Erythroblast (primary cell): ENCODE measurements around the gene DNAJC2.

Experiments
- GATA1 ChIP-seq: IDR thresholded peaks from 2 replicates; pipeline ENCODE4 v1.6.1; 2011; ENCODE audit warnings: low read depth, mild to moderate bottlenecking, control low read depth, low read length, moderate library complexity
- POLR2A ChIP-seq: IDR thresholded peaks from 2 replicates; pipeline ENCODE4 v1.6.1; 2011; ENCODE audit warnings: mild to moderate bottlenecking, low read length

GRCh38 chr7:103343758-103344452 is 662 bp downstream of the DNAJC2 start:
- TF ChIP-seq POLR2A: no peak
- TF ChIP-seq GATA1: no peak
